ENCODE data around the gene KITLG.
A peak's percentile ranks its signal among the peaks of the same experiment; 100 is the strongest.
"Not testable (repeated sequence)": the region's sequence is repeated elsewhere in the genome, so short reads cannot be mapped to it uniquely, and the experiment has no call there.

Gene KITLG

GRCh38 chr12:88580051-88580871, at the start of gene KITLG:
TSS of gene KITLG (minus strand) at chr12:88580471. CDS start at chr12:88580278, 193 bp downstream.
- peak; percentile 95 for DNase-seq (ENCODE audit: low read depth, low spot score)

- no peak for DNase-seq (ENCODE audit: low read depth, low spot score)
These were observed 48.7 kb upstream of the KITLG start for GRCh38 chr12:88628856-88629509.

GRCh38 chr12:88628035-88628434, 47.8 kb upstream of the KITLG start:
- not testable (repeated sequence) for DNase-seq (ENCODE audit: low read depth, low spot score)

GRCh38 chr12:88627501-88627900, 47.2 kb upstream of the KITLG start:
- no peak for DNase-seq (ENCODE audit: low read depth, low spot score)

- DNase-seq (ENCODE audit: low read depth, low spot score): no peak
These were observed 45.1 kb upstream of the KITLG start for GRCh38 chr12:88625356-88625755.

GRCh38 chr12:88624911-88625310, 44.6 kb upstream of the KITLG start:
- peak; percentile 61 for DNase-seq (ENCODE audit: low read depth, low spot score)

GRCh38 chr12:88623777-88624548, 43.7 kb upstream of the KITLG start:
- peak; percentile 43 for DNase-seq (ENCODE audit: low read depth, low spot score)

- no peak for DNase-seq (ENCODE audit: low read depth, low spot score)
These were observed 37.1 kb upstream of the KITLG start for GRCh38 chr12:88617352-88617751.

GRCh38 chr12:88615490-88615889, 35.2 kb upstream of the KITLG start:
- DNase-seq (ENCODE audit: low read depth, low spot score): no peak

- DNase-seq (ENCODE audit: low read depth, low spot score): no peak
These were observed 24.4 kb upstream of the KITLG start for GRCh38 chr12:88604646-88605045.

- peak; percentile 48 for DNase-seq (ENCODE audit: low read depth, low spot score)
These were observed 20.0 kb upstream of the KITLG start for GRCh38 chr12:88600272-88600671.

- DNase-seq (ENCODE audit: low read depth, low spot score): no peak
These were observed 17.1 kb upstream of the KITLG start for GRCh38 chr12:88597365-88597764.

- DNase-seq (ENCODE audit: low read depth, low spot score): no peak
These were observed 15.4 kb upstream of the KITLG start for GRCh38 chr12:88595697-88596096.

GRCh38 chr12:88594780-88595179, 14.5 kb upstream of the KITLG start:
- no peak for DNase-seq (ENCODE audit: low read depth, low spot score)

- no peak for DNase-seq (ENCODE audit: low read depth, low spot score)
These were observed 11.1 kb upstream of the KITLG start for GRCh38 chr12:88591343-88591742.

GRCh38 chr12:88590851-88591250, 10.6 kb upstream of the KITLG start:
- DNase-seq (ENCODE audit: low read depth, low spot score): no peak

- no peak for DNase-seq (ENCODE audit: low read depth, low spot score)
These were observed 4.8 kb upstream of the KITLG start for GRCh38 chr12:88585077-88585476.

GRCh38 chr12:88579601-88580050, 645 bp downstream of the KITLG start:
- DNase-seq (ENCODE audit: low read depth, low spot score): peak; percentile 67

- DNase-seq (ENCODE audit: low read depth, low spot score): peak; percentile 49
These were observed 1.1 kb downstream of the KITLG start for GRCh38 chr12:88579161-88579517.

GRCh38 chr12:88578276-88579160, 1.8 kb downstream of the KITLG start:
- DNase-seq (ENCODE audit: low read depth, low spot score): peak; percentile 38

- DNase-seq (ENCODE audit: low read depth, low spot score): peak; percentile 60
These were observed 2.7 kb downstream of the KITLG start for GRCh38 chr12:88577537-88577936.

Measured in astrocyte of the hippocampus (primary cell).